OCI-LY3 (cell line): ENCODE data around the gene HOXC9.

Experiments
- EZH2phosphoT487 ChIP-seq: fragments of 200-600 bp; shearing (Covaris generic); IDR thresholded peaks from 2 replicates; pipeline ENCODE4 v1.6.1; 2018; ENCODE audit warnings: antibody characterized with exemption, mixed run types, low read depth
- TF ChIP-seq, protein P1 (sequence below): fragments of 200-600, 300-600 bp; sonication (generic); IDR thresholded peaks from 2 replicates; pipeline ENCODE4 v1.5.1; 2014; ENCODE audit warnings: antibody characterized with exemption, low read length, low read depth

DNA sequence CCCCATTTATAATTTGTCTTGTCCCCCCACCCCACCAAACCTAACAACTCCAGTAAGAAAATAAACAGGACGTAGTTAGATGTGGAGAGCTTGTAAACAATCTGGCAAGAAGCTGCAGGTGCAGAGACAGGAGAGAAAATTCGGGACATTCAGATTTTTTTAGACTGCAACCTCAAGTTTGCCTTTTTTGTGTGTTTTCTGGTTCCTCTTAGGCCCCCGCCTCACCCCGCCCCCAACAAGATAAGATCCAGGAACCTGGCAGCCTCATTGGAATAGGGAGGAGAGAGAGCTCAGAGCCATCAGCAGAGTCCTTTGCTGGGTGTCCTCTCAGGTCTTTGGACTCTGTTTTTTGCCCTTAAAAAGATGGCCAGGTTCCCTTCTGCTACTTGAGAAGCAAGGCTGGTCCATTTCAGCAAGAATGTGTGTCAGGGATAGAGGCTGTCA is 12.2 kb upstream of the HOXC9 start:
- TF ChIP-seq, protein P1, sequence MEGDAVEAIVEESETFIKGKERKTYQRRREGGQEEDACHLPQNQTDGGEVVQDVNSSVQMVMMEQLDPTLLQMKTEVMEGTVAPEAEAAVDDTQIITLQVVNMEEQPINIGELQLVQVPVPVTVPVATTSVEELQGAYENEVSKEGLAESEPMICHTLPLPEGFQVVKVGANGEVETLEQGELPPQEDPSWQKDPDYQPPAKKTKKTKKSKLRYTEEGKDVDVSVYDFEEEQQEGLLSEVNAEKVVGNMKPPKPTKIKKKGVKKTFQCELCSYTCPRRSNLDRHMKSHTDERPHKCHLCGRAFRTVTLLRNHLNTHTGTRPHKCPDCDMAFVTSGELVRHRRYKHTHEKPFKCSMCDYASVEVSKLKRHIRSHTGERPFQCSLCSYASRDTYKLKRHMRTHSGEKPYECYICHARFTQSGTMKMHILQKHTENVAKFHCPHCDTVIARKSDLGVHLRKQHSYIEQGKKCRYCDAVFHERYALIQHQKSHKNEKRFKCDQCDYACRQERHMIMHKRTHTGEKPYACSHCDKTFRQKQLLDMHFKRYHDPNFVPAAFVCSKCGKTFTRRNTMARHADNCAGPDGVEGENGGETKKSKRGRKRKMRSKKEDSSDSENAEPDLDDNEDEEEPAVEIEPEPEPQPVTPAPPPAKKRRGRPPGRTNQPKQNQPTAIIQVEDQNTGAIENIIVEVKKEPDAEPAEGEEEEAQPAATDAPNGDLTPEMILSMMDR, result no peak
- TF ChIP-seq EZH2phosphoT487, result no peak
